EH (cell line): Measurements from ENCODE around the gene EEF1E1.

Experiments used
- DNase-seq: peaks from one replicate; pipeline ENCODE4 v3.0.0-alpha.2; 2015; ENCODE audit warnings: low read depth

EEF1E1 gene

GRCh38 chr6:8087870-8088754 lies 14.2 kb downstream of the EEF1E1 start:
- no peak for DNase-seq

- DNase-seq: no peak
Observed at GRCh38 chr6:8086755-8087306, 15.5 kb downstream of the EEF1E1 start.

- peak; percentile 97 for DNase-seq
Observed at GRCh38 chr6:8085053-8085511, 17.3 kb downstream of the EEF1E1 start.

GRCh38 chr6:8084586-8084985 lies 17.8 kb downstream of the EEF1E1 start:
- peak; percentile 32 for DNase-seq

GRCh38 chr6:8082954-8083858 lies 19.1 kb downstream of the EEF1E1 start:
- peak; percentile 95 for DNase-seq

GRCh38 chr6:8082572-8082953 lies 19.8 kb downstream of the EEF1E1 start:
- no peak for DNase-seq

GRCh38 chr6:8080362-8081151 lies 21.8 kb downstream of the EEF1E1 start:
- DNase-seq: peak; percentile 68

GRCh38 chr6:8079126-8079525 lies 23.2 kb downstream of the EEF1E1 start:
- peak; percentile 6 for DNase-seq

GRCh38 chr6:8077991-8078390 lies 24.4 kb downstream of the EEF1E1 start:
- no peak for DNase-seq

GRCh38 chr6:8075704-8076103 lies 26.6 kb downstream of the EEF1E1 start:
- DNase-seq: no peak

- no peak for DNase-seq
Observed at GRCh38 chr6:8075185-8075584, 27.2 kb downstream of the EEF1E1 start.

- DNase-seq: no peak
Observed at GRCh38 chr6:8074213-8074612, 28.1 kb downstream of the EEF1E1 start.

GRCh38 chr6:8073758-8074157 lies 28.6 kb downstream of the EEF1E1 start:
- DNase-seq: no peak

GRCh38 chr6:8070718-8071117 lies 31.6 kb downstream of the EEF1E1 start:
- no peak for DNase-seq

GRCh38 chr6:8069631-8070284 lies 32.6 kb downstream of the EEF1E1 start:
- DNase-seq: no peak

- DNase-seq: no peak
Observed at GRCh38 chr6:8069151-8069550, 33.2 kb downstream of the EEF1E1 start.

GRCh38 chr6:8066108-8066507 lies 36.2 kb downstream of the EEF1E1 start:
- DNase-seq: no peak

GRCh38 chr6:8065519-8065911 lies 36.8 kb downstream of the EEF1E1 start:
- no peak for DNase-seq

- no peak for DNase-seq
Observed at GRCh38 chr6:8064638-8065518, 37.5 kb downstream of the EEF1E1 start.
